ENCODE results near the gene PCDHA3. TPM values are rescaled to one million over a fixed set of nuclear protein-coding genes. Genes with fewer than 3 reads are reported as not detected.
A peak's percentile ranks its signal among the peaks of the same experiment; 100 is the strongest.
"Not testable (repeated sequence)": the region's sequence is repeated elsewhere in the genome, so short reads cannot be mapped to it uniquely, and the experiment has no call there.

The PCDHA3 gene
- total RNA-seq, 1 donor = under 0.01 TPM

DNA sequence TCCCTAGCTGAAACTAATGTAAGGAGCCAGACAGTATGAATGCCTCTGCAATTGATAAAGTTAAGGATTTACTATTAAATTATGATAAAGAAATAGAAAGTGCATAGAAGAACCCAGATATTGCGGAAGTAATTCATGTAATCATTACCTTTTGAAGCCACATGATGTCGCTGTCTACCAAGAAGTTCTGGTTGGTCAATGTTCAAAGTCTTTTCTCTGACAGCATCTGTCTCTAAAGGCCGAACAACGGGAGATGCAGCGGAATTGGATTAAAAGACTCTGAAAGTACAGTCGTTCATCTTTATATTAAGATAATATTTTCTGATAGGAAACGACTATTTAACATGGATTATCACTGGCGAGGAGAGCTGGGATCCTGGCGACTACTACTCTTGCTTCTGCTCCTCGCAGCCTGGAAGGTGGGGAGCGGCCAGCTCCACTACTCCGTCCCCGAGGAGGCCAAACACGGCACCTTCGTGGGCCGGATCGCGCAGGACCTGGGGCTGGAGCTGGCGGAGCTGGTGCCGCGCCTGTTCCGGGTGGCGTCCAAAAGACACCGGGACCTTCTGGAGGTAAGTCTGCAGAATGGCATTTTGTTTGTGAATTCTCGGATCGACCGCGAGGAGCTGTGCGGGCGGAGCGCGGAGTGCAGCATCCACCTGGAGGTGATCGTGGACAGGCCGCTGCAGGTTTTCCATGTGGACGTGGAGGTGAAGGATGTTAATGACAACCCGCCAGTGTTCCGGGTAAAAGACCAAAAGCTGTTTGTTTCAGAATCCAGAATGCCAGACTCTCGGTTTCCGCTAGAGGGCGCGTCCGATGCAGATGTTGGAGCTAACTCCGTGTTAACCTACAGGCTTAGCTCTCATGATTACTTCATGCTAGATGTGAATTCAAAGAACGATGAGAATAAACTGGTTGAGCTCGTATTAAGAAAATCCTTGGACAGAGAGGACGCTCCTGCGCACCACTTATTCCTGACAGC is 40.4 kb downstream of the PCDHA3 start, which contains the start of gene PCDHA8:
Gene PCDHA8 (plus strand): TSS at position 210 of the 985 bp plus-strand sequence. CDS start 135 bp downstream, at position 345.
- DNase-seq (ENCODE audit: low read depth) = no peak
- no peak within 1 kb of the TSS for H3K4me3 ChIP-seq (ENCODE audit: low read depth, low read length)
- TF ChIP-seq, protein P1, sequence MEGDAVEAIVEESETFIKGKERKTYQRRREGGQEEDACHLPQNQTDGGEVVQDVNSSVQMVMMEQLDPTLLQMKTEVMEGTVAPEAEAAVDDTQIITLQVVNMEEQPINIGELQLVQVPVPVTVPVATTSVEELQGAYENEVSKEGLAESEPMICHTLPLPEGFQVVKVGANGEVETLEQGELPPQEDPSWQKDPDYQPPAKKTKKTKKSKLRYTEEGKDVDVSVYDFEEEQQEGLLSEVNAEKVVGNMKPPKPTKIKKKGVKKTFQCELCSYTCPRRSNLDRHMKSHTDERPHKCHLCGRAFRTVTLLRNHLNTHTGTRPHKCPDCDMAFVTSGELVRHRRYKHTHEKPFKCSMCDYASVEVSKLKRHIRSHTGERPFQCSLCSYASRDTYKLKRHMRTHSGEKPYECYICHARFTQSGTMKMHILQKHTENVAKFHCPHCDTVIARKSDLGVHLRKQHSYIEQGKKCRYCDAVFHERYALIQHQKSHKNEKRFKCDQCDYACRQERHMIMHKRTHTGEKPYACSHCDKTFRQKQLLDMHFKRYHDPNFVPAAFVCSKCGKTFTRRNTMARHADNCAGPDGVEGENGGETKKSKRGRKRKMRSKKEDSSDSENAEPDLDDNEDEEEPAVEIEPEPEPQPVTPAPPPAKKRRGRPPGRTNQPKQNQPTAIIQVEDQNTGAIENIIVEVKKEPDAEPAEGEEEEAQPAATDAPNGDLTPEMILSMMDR (IDR thresholded peaks at IDR 0.05; ENCODE audit: insufficient read depth, low read depth, low read length) = peak; percentile 35

DNA sequence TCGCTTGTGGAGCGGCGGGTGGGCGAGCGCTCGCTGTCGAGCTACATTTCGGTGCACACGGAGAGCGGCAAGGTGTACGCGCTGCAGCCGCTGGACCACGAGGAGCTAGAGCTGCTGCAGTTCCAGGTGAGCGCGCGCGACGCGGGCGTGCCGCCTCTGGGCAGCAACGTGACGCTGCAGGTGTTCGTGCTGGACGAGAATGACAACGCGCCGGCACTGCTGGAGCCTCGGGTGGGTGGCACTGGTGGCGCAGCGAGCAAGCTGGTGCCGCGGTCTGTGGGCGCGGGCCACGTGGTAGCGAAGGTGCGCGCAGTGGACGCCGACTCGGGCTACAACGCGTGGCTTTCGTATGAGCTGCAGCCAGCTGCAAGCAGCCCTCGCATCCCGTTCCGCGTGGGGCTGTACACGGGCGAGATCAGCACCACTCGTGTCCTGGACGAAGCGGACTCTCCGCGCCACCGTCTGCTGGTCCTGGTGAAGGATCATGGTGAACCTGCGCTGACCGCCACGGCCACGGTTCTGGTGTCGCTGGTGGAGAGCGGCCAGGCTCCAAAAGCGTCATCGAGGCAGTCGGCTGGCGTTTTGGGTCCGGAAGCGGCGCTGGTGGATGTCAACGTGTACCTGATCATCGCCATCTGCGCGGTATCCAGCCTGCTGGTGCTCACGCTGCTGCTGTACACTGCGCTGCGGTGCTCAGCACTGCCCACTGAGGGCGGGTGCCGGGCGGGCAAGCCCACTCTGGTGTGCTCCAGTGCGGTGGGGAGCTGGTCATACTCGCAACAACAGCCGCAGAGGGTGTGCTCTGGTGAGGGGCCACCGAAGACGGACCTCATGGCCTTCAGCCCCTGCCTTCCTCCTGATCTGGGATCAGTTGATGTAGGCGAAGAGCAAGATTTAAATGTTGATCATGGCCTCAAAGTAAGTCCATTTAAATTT is 42.2 kb downstream of the PCDHA3 start:
- DNase-seq (ENCODE audit: low read depth) = no peak
- H3K4me3 ChIP-seq (ENCODE audit: low read depth, low read length) = no peak overlapping the region
- TF ChIP-seq, protein P1 (IDR thresholded peaks at IDR 0.05; ENCODE audit: insufficient read depth, low read depth, low read length) = no peak

DNA sequence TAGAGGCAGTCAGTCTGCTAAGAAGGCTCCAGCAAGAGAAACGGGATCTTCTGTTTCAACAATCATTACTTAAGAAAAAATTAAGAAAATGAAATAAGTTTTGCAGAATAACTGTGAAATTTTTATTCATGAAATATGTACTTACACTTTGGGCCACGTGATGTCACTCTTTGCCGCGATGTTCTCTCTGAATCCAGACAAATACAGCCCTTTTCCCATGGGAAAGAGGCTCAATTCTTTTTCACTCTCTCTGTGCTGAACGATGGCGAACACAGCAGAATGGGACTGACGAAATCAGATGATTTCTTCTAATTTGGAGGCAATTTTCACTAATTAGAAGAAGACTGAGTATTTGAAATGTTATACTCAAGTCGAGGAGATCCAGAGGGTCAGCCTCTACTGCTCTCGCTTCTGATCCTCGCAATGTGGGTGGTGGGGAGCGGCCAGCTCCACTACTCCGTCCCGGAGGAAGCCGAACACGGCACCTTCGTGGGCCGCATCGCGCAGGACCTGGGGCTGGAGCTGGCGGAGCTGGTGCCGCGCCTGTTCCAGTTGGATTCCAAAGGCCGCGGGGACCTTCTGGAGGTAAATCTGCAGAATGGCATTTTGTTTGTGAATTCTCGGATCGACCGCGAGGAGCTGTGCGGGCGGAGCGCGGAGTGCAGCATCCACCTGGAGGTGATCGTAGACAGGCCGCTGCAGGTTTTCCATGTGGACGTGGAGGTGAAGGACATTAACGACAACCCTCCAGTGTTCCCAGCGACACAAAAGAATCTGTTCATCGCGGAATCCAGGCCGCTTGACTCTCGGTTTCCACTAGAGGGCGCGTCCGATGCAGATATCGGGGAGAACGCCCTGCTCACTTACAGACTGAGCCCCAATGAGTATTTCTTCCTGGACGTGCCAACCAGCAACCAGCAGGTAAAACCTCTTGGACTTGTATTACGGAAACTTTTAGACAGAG is 47.6 kb downstream of the PCDHA3 start, which contains the start of gene PCDHA9:
Gene PCDHA9 (plus strand): TSS at position 244 of the 964 bp plus-strand sequence. CDS start 114 bp downstream, at position 358.
- DNase-seq (ENCODE audit: low read depth); H3K4me3 ChIP-seq (ENCODE audit: low read depth, low read length): not testable (repeated sequence)

DNA sequence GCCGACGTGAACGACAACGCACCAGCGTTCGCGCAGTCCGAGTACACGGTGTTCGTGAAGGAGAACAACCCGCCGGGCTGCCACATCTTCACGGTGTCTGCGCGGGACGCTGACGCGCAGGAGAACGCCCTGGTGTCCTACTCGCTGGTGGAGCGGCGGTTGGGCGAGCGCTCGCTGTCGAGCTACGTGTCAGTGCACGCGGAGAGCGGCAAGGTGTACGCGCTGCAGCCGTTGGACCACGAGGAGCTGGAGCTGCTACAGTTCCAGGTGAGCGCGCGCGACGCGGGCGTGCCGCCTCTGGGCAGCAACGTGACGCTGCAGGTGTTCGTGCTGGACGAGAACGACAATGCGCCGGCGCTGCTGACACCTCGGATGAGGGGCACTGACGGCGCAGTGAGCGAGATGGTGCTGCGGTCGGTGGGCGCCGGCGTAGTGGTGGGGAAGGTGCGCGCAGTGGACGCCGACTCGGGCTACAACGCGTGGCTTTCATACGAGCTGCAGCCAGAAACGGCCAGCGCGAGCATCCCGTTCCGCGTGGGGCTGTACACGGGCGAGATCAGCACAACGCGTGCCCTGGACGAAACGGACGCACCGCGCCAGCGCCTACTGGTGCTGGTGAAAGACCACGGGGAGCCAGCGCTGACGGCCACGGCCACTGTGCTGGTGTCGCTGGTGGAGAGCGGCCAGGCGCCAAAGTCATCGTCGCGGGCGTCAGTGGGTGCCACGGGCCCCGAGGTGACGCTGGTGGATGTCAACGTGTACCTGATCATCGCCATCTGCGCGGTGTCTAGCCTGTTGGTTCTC is 49.2 kb downstream of the PCDHA3 start:
- not testable (repeated sequence) for H3K4me3 ChIP-seq (ENCODE audit: low read depth, low read length); DNase-seq (ENCODE audit: low read depth)

Other genes with a start within 250 kb of the PCDHA3 start
- 40.6 and 53.1 TPM in 2 replicates for gene SRA1, start 243.6 kb upstream of the PCDHA3 start, total RNA-seq
- 11.9 and 14.7 TPM in 2 replicates for gene APBB3, start 236.5 kb upstream of the PCDHA3 start, total RNA-seq
- gene SLC35A4, start 236.2 kb upstream of the PCDHA3 start, total RNA-seq = 11.9 and 13.8 TPM in 2 replicates
- 0.97 and 2.2 TPM in 2 replicates for gene CD14, start 167.9 kb upstream of the PCDHA3 start, total RNA-seq
- gene TMCO6, start 161.6 kb upstream of the PCDHA3 start, total RNA-seq = 7.7 and 8.6 TPM in 2 replicates
- 36.7 and 39.7 TPM in 2 replicates for gene NDUFA2, start 153.4 kb upstream of the PCDHA3 start, total RNA-seq
- gene IK, start 153.2 kb upstream of the PCDHA3 start, total RNA-seq = 65.6 and 71.2 TPM in 2 replicates
- 30.9 and 41.5 TPM in 2 replicates for gene WDR55, start 136.2 kb upstream of the PCDHA3 start, total RNA-seq
- gene DND1, start 127.5 kb upstream of the PCDHA3 start, total RNA-seq = 0.32 TPM in 1 of 2 replicates, not detected in the other
- gene HARS1, start 109.7 kb upstream of the PCDHA3 start, total RNA-seq = 52.2 and 56.4 TPM in 2 replicates
- 29.6 and 32.0 TPM in 2 replicates for gene HARS2, start 109.6 kb upstream of the PCDHA3 start, total RNA-seq
- gene ZMAT2, start 100.6 kb upstream of the PCDHA3 start, total RNA-seq = 35.1 and 47.1 TPM in 2 replicates
- gene PCDHA1, start 14.9 kb upstream of the PCDHA3 start, total RNA-seq = under 0.01 TPM in 1 of 2 replicates, not detected in the other
- under 0.01 TPM in 2 replicates for gene PCDHA2, start 6.2 kb upstream of the PCDHA3 start, total RNA-seq
- gene PCDHA4, start 6.0 kb downstream of the PCDHA3 start, total RNA-seq = 0.32 and 0.43 TPM in 2 replicates
- under 0.01 TPM in 2 replicates for gene PCDHA5, start 20.6 kb downstream of the PCDHA3 start, total RNA-seq
- gene PCDHA6, start 26.9 kb downstream of the PCDHA3 start, total RNA-seq = under 0.01 and 0.43 TPM in 2 replicates
- 0.32 and 0.86 TPM in 2 replicates for gene PCDHA7, start 33.2 kb downstream of the PCDHA3 start, total RNA-seq
- under 0.01 TPM in 2 replicates for gene PCDHA8, start 40.1 kb downstream of the PCDHA3 start, total RNA-seq
- gene PCDHA9, start 47.3 kb downstream of the PCDHA3 start, total RNA-seq = under 0.01 TPM in 2 replicates
- gene PCDHA10, start 54.8 kb downstream of the PCDHA3 start, total RNA-seq = under 0.01 TPM in 2 replicates
- gene PCDHA11, start 67.9 kb downstream of the PCDHA3 start, total RNA-seq = under 0.01 TPM in 2 replicates
- gene PCDHA12, start 74.3 kb downstream of the PCDHA3 start, total RNA-seq = under 0.01 TPM in 2 replicates
- under 0.01 TPM in 2 replicates for gene PCDHA13, start 81.1 kb downstream of the PCDHA3 start, total RNA-seq
- gene PCDHAC1, start 125.2 kb downstream of the PCDHA3 start, total RNA-seq = under 0.01 TPM in 2 replicates
- under 0.01 TPM in 2 replicates for gene PCDHAC2, start 165.4 kb downstream of the PCDHA3 start, total RNA-seq

Measured in fibroblast of villous mesenchyme (primary cell).